Heart right ventricle (tissue), 16 donors: ENCODE results near the gene STRA8. TPM values are rescaled to one million over a fixed set of nuclear protein-coding genes. Genes with fewer than 3 reads are reported as not detected.

Experiments used
- ATAC-seq, 8 donors: fragments of 200-7000 bp; cut with Tn5 transposase; one replicate each; pipeline ENCODE4 v1.9.1; 2020; ENCODE audit warnings: mild to moderate bottlenecking in 8 of 8, moderate library complexity in 8 of 8, moderate number of reproducible peaks in 1 of 8
- DNase-seq, 2 donors: peaks; one replicate each; pipeline ENCODE4 v3.0.0-alpha.2; 2020
- H3K27ac ChIP-seq, 10 donors: fragments of 200-600 bp; sonication (generic) in 2 of 10; one replicate each; pipeline versions ENCODE4 v1.5.0 to v1.8.0; 2020 to 2022; ENCODE audit warnings: mild to moderate bottlenecking in 3 of 10
- H3K27me3 ChIP-seq, 7 donors: fragments of 200-600 bp; one replicate each; pipeline ENCODE4 v1.8.0; 2021 to 2022; ENCODE audit warnings: mild to moderate bottlenecking in 2 of 7
- H3K36me3 ChIP-seq, 9 donors: fragments of 200-600 bp; sonication (generic) in 1 of 9; one replicate each; pipeline versions ENCODE4 v1.5.0 to v1.8.0; 2020 to 2022; ENCODE audit warnings: mild to moderate bottlenecking in 2 of 9
- H3K4me1 ChIP-seq, 9 donors: fragments of 200-600 bp; sonication (generic) in 1 of 9; one replicate each; pipeline versions ENCODE4 v1.5.0 to v1.8.0; 2020 to 2022; ENCODE audit warnings: mild to moderate bottlenecking in 4 of 9
- H3K4me3 ChIP-seq, 10 donors: fragments of 200-600 bp; sonication (generic) in 2 of 10; one replicate each; pipeline versions ENCODE4 v1.5.0 to v1.8.0; 2020 to 2022; ENCODE audit warnings: mild to moderate bottlenecking in 7 of 10, moderate library complexity in 2 of 10
- H3K9me3 ChIP-seq, 11 donors: fragments of 200-600 bp in 10 of 11; sonication (generic) in 2 of 11; one replicate each; pipeline versions ENCODE4 v1.5.0 to v1.8.0; 2013 to 2022; ENCODE audit warnings: mild to moderate bottlenecking in 2 of 11, control low read depth in 1 of 11, moderate library complexity in 1 of 11
- CTCF ChIP-seq, 9 donors: fragments of 200-600 bp; sonication (generic) in 2 of 9; IDR thresholded peaks; one replicate each; pipeline versions ENCODE4 v1.5.0 to v1.8.0; 2021 to 2022; ENCODE audit warnings: antibody characterized with exemption in 9 of 9, mild to moderate bottlenecking in 5 of 9, moderate library complexity in 1 of 9
- WGBS, 2 donors: extraction: QIAGEN DNeasy Blood & Tissue Kit; methylation state at CpG; one replicate each; pipeline ENCODE4 v1.1.7; 2013; ENCODE audit warnings: inconsistent platforms in 1 of 2; 5-methylcytosine and 5-hydroxymethylcytosine counted together
- intact Hi-C, 10 donors: fragments of 100-400 bp; cut with DNase I; formaldehyde crosslinking; loops; one replicate each; pipeline versions ENCODE4 v1.11.1 to v1.14.2; 2022
- polyA plus RNA-seq, 2 donors: library from polyadenylated mRNA; stranded (reverse); fragments of 200-250 nt; gene quantifications; one replicate each; pipeline ENCODE4 v1.2.3, GENCODE V29; 2013
- total RNA-seq, 10 donors: library from RNA; stranded (reverse); fragmentation: NEBNext Ultra II Directional in 3 of 10; extraction: Animal tissue kit (Norgen Biotek cat#: 25700) in 3 of 10; gene quantifications; one replicate each; pipeline versions ENCODE4 v1.2.1 to v1.2.4, GENCODE V29; 2021 to 2023
- donor health status: Arrhythmogenic right ventricular cardiomyopathy.
- donor health status: ischemic (EF 13 %, LVEDD 7.1; RV severe dilation, severe dysfunction).
- donor health status: healthy with polysubstance abuse.
- donor health status: DM: no; HTN: yes; CAD: no.
- donor health status: DM: no; HTN: no; CAD: no.
- donor health status: ischemic (EF 25% LVEDD 6.9; RV normal size, moderate dysfunction).
- donor health status: ischemic (EF 25% LVEDD 5.7; RV mildly dilated, moderate dysfunction).
- donor health status: healthy.
- donor health status: DM: yes; HTN: yes; CAD: no.
- donor health status: Ischemic cardiomyopathy.
- donor health status: ischemic (EF 35%, LVEDD 5.7; RV mildly dilated, moderate dysfunction).
- donor health status: nonischemic (EF 11% LVEDD 7.7; RV severe dilation, severe dysfunction).
- donor health status: DM: yes; HTN: yes; CAD: no.
- donor health status: PGD.
- donor health status: ischemic (EF 29% LVEDD 5.4; RV normal size, mild dysfunction).
- donor health status: nonischemic (EF 23%, LVEDD 6.1; RV moderate dilation, normal function).

Gene STRA8
- total and polyA plus RNA-seq, 12 donors: not detected

DNA sequence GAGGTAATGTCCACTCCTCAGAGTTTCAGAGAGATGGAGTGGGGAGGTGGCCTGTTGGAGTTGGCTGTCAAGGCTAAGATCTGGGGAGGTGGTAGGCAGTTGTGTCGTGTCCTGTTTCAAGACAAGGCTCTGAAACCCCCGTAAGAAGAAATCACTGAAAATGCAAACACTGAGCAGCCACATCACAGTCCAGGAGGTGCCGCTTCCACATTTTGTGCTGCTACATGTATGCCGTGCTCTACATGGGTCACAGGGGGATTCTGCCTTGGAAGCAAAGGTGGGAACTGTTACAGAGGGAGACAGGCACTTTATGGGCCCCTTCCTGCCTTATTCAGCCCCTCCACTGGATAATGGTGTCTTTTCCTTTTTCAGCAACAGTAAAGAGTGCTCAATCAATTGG, 34.2 kb upstream of the STRA8 start:
- Histone ChIP-seq H3K9me3 (no peaks in the 10 kb centered on the region), H3K4me1 (peaks cover 0 to 12% (median 5%) of the 10 kb centered on the region in 9 donors), H3K27ac (no peak overlapping the region), H3K4me3 (no peak overlapping the region), H3K27me3 (no peaks in the 10 kb centered on the region), H3K36me3 (peaks cover 0 to 100% (median 31%) of the 10 kb centered on the region in 9 donors)
- TF ChIP-seq CTCF (IDR thresholded peaks at IDR 0.05): no peak
- DNase-seq: no peak
- no peak for ATAC-seq
- WGBS, 2 donors: 96 to 97% methylated on average over 4 of the region's 4 CpGs
- intact Hi-C loops: no loop called here

DNA sequence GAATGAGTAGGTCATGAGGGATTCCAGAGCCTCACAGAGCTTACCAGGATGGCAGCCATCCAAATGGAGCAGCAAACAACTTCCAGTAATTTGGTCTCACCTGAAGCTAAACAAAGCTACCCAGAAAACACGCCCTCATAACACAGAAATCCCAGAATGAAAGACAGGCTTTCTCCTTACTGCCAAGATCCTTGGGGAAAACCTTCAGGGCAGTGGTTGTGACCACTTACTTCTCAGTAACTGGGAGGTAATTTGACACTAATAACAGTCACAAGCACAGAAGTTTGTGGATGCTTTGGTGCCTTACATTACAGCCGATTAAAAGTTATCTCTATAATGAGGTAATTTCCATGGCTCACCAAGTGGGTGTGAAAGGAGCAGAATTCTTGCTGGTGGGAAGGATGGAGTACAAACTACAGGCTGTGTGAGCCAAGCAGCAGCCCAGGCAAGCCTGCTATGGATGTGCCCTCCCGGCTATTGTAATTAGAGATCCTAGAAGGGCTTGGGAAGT, 32.8 kb upstream of the STRA8 start:
- 54 to 59% methylated on average over 3 of the region's 3 CpGs for WGBS, 2 donors
- H3K36me3 ChIP-seq: peaks cover 0 to 100% (median 34%) of the 10 kb centered on the region in 9 donors
- peak in 1 of 8 donors; percentile 27 for ATAC-seq
- no peak overlapping the region for H3K4me3 ChIP-seq
- H3K9me3 ChIP-seq: no peaks in the 10 kb centered on the region
- H3K4me1 ChIP-seq: peaks cover 0 to 12% (median 5%) of the 10 kb centered on the region in 9 donors
- intact Hi-C loops: no loop called here
- H3K27ac ChIP-seq: no peak overlapping the region
- no peak for DNase-seq
- H3K27me3 ChIP-seq: no peaks in the 10 kb centered on the region
- no peak for TF ChIP-seq CTCF (IDR thresholded peaks at IDR 0.05)

GRCh38 chr7:135201350-135201749, 32.3 kb upstream of the STRA8 start:
- Histone ChIP-seq H3K9me3 (no peaks in the 10 kb centered on the region), H3K4me1 (peaks cover 0 to 12% (median 5%) of the 10 kb centered on the region in 9 donors), H3K27me3 (no peaks in the 10 kb centered on the region), H3K4me3 (no peak overlapping the region), H3K27ac (no peak overlapping the region), H3K36me3 (peaks cover 0 to 100% (median 32%) of the 10 kb centered on the region in 9 donors)
- DNase-seq: no peak
- no peak for ATAC-seq
- intact Hi-C loops: no loop called here
- 73 to 79% methylated on average over 2 of the region's 2 CpGs for WGBS, 2 donors
- TF ChIP-seq CTCF (IDR thresholded peaks at IDR 0.05): no peak

DNA sequence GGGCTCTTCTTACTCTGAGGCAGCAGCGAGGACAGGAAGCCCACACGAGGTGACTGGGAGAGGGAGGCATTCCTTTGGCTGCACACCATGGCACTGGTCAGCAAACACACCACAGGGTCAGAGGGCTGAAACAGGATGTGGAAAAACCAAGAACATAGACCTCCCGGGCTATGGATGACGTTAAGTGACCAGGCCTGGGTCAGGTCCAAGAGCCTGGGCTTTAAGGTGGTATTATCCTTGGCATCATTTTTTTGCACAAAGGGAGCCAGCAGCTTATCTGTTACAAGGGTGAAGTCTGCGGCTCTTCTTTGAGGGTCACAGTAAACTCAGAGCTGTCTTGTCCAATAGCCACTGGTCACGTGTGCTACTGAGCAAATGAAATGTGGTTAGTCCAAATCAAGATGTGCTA, 29.3 kb upstream of the STRA8 start:
- Histone ChIP-seq H3K9me3 (no peaks in the 10 kb centered on the region), H3K4me1 (peaks cover 0 to 27% (median 7%) of the 10 kb centered on the region in 9 donors), H3K36me3 (peaks cover 0 to 90% (median 19%) of the 10 kb centered on the region in 9 donors), H3K4me3 (no peak overlapping the region), H3K27me3 (no peaks in the 10 kb centered on the region), H3K27ac (no peak overlapping the region)
- intact Hi-C loops: no loop called here
- DNase-seq (no peak), ATAC-seq (peak in 3 of 8 donors; percentile 10 to 37 (median 14))
- TF ChIP-seq CTCF (IDR thresholded peaks at IDR 0.05): no peak
- WGBS, 2 donors: 77 to 80% methylated on average over 6 of the region's 6 CpGs
